GM12892 (cell line): ENCODE data around the gene MSH2.

ENCODE experiments used
- DNase-seq: peaks from one replicate; pipeline ENCODE4 v3.0.0; 2011; ENCODE audit not compliant: insufficient read length
- FAIRE-seq: peaks from 2 replicates; lab custom pipeline; 2011; peaks lifted over from hg19 to GRCh38; lab: Jason Lieb, UNC
- POLR2A ChIP-seq: IDR thresholded peaks from 2 replicates; pipeline ENCODE4 v1.6.1; 2011; ENCODE audit warnings: low read depth, low read length, control low read depth
- POLR2AphosphoS5 ChIP-seq: IDR thresholded peaks from 2 replicates; pipeline ENCODE4 v1.6.1; 2011; ENCODE audit warnings: low read depth, low read length, control low read depth
- TAF1 ChIP-seq: IDR thresholded peaks from 2 replicates; pipeline ENCODE4 v1.6.1; 2011; ENCODE audit warnings: low read depth, mild to moderate bottlenecking, control low read depth, low read length, borderline replicate concordance

Gene MSH2

DNA sequence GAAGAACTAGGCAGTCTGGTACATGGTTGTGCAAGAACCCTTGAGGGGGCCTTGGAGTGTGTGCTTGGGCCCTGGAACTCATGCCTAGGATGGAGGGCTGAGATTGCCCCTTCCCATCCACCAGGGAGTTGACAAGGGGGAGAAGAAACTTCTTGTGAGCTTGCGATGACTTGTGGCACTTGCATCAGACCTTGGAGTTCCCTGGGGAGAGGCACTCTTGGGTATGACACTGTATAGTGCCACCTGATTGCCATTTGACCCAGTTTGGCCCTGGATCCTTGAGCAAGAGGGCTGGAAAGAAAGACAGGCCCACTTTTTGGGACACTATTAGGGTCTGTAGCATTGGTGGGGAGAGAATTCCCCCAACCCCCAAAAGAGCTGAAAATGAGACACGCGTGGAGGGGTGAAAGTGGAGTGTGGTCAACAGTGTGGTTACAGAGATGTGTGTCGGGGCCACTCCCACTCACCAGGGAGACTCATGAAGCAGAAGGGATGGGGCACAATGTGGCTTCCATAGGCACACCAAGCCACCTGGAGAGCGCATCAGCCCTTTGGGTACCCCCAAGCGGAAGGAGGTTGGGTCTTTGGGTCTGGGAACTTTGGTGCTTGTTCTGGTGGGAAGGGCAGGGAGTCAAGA lies 101.3 kb downstream of the MSH2 start:
- TF ChIP-seq POLR2AphosphoS5 (no peak), POLR2A (no peak), TAF1 (no peak)
- no peak for DNase-seq
- FAIRE-seq: no peak

DNA sequence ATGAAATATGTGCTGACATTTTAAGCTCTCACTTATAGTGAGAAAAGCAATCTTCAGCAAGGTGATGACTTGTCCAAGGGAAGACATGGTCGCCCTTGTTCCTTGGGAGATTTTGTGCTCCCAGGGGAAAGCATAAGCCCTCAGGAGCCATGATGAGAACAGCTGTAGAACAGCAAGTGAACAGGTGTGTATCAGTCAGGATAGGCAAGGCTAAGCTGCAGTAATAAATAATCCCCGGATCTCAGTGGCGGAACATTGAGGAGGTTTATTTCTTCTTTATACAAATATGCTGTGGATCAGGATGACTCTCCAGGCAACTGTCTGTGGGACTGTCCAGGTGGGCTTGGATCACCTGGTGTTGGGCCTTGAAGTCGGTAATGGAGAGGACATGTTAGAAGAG lies 103.1 kb downstream of the MSH2 start:
- DNase-seq (no peak), FAIRE-seq (no peak)
- TF ChIP-seq POLR2A (no peak), TAF1 (no peak), POLR2AphosphoS5 (no peak)

DNA sequence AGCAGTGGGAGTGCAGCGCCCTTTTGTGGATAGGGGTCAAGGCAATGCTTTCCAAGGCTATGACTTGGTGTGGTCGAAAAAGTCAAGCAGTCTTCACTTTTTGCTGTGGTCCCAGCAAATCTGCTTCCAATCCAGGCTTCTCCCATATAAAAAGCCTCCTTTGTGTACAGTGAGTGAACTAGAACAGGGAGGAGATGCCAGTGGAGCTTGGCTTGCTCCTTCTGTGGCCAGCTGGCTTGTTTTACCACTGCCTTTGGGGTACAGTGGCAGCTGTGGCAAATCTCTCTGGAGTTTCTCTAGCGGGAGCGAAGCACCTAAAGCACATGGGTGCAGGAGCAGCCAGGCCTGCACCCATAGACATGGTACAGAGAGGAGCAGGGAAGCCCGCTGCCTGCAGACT lies 103.5 kb downstream of the MSH2 start:
- no peak for DNase-seq
- no peak for FAIRE-seq
- TF ChIP-seq POLR2AphosphoS5 (no peak), TAF1 (no peak), POLR2A (no peak)

DNA sequence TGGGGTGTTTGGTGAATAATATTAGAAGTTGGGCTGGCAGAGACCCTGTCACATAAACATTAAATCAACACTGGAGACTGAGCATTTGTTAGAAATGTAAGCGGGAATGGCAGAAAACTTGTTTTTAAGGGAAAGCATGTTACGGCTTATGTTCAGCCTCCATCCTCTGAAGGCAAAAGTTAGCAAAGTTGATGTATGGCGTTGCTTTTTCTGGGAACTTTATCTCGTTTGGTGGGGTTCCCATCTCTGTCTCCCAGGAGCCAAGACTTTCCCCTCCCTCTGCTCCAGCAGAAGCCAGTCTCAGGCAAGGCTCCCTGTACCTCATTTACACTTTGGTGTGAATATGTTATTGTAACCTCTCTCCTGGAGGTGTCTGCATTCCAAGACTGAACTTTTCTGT lies 105.1 kb downstream of the MSH2 start:
- no peak for TF ChIP-seq POLR2A
- no peak for TF ChIP-seq TAF1
- no peak for TF ChIP-seq POLR2AphosphoS5
- FAIRE-seq (no peak), DNase-seq (no peak)

DNA sequence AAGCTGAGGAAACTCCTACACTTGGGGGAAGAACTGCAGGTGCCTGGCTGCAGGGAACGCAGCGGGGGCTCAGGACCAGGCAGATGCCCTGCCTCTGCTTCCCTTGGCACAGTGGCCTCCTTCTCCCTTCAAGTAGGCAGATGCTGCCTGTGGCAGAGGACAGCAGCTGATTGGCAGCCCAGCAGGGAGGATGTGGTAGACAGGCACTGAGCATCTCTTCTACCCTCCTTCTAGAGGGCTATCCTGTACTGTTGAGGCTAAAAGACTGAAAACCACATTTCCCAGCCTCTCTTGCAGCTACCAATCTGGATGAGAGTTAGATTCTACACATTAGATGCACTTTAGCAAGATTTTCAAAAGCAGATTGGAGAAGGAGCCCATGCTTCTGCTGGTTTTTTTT lies 105.7 kb downstream of the MSH2 start:
- FAIRE-seq (no peak), DNase-seq (no peak)
- TF ChIP-seq TAF1 (no peak), POLR2AphosphoS5 (no peak), POLR2A (no peak)

DNA sequence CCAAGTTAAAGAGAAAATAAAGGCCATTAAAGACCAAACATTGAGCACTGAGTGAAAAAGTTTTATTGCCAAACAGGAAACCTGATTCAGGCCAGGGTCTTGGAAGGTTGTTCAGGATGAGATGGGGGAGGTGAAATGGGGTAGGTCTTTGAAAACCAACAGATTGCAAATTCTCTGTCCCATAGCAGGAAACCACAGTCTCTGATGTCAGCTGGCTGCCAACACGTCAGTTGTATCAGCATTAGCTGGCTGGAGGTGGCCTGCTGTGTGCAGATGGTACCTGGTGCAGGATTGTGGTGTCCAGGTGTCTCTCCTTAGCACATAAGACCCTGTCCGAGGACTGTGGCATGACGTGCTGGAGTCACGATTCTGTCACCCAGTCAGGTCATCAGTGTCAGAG lies 106.3 kb downstream of the MSH2 start:
- FAIRE-seq (peak; percentile 78), DNase-seq (no peak)
- no peak for TF ChIP-seq TAF1
- no peak for TF ChIP-seq POLR2A
- TF ChIP-seq POLR2AphosphoS5: no peak

DNA sequence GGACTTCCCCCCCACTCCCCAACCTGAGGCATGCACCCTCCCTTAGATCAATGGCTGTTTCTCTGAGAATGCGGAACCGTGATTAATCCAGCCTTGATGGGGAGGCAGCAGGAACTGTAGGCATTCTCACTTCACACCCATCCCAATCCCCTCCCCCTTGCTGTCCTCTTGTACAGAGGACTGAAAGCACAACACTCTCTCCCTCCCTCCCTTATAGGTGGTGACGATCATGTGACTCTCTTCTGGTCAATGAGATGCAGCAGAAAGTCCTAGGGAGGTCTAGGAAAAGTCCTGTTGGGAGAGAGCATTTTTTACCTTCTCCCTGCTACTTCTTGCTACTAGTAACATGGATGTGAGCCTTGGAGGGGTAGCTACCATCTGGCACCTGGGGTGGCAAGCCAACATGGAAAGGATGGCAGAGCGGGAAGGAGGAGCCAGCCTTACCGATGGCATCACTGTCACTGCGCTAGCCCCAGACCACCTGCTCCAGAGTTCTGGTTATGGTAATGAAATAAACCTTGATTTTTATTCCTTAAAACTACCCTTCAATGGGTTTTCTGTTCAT lies 106.9 kb downstream of the MSH2 start:
- TF ChIP-seq TAF1: no peak
- no peak for TF ChIP-seq POLR2A
- no peak for TF ChIP-seq POLR2AphosphoS5
- FAIRE-seq (no peak), DNase-seq (no peak)

DNA sequence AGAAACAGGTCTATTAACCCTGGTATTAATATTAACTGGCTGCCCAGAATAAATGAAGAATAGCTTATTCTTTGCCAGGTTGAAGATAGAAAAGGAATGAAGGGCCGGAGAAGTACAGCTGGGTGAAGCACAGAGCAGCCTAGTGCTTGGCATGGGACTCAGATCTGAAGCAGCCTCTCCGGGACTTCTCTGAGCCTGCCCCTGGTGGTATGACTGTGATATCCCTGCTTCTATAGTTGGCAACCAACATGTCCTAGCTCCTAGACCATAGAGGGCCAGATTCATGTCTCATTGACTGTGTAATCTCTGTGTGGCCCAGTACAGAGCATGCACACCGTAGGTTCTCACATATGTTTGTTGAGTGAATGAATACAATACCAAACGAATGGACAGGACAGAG lies 107.8 kb downstream of the MSH2 start:
- FAIRE-seq: peak; percentile 53
- DNase-seq: no peak

DNA sequence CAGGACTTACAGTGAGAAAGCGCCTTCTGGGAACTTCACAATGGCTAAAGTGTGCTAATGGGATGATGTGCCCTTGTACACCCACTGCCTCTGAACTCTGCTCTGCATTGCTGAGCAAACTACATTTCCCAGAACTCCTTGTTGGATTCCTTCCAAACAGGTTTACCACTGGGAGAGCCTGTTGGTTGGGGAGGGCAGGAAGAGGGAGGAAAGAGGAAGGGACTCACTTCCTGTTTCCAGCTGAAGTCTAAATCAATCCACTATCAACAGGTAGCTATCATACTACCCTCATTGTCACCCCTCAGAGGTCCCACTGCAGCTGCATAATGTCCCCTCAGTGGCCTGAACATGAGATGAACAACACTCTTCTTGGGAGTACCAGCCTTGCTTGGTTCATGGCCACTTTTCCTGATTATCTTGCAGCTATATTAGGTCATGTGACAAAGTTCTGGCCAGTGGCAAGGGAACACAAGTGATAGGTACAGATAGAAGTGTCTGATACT lies 109.7 kb downstream of the MSH2 start:
- FAIRE-seq: no peak

More for the DNA sequence above, 107.8 kb downstream of the MSH2 start:
- no peak for TF ChIP-seq POLR2A
- TF ChIP-seq POLR2AphosphoS5: no peak
- no peak for TF ChIP-seq TAF1

DNA sequence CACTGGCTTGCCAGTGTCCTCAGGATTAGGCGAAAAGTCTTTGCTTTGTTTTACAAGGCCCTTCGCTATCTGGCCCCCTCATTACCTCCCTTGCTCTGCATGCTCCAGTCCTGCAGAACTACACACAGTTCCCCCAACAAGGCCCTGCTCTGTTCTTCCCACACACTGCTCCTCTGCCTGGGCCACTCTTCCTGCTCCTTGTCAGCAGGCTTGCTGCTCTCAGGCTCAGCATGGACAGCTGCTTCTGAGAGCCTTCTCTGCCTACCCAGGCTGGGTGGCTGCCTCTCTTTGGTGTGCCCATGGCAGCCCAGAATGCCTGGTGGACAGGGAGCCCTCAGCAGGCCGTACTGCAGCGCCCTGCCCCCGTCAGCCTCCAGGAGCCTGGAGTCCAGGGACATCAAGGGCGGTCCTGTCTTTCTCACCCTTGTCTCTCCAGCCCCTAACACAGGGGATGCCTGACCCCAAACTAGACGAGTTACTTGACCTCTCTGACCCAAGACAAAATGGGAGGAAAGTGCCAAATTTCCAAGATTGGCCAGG lies 111.1 kb downstream of the MSH2 start:
- TF ChIP-seq TAF1: no peak
- no peak for TF ChIP-seq POLR2A
- no peak for TF ChIP-seq POLR2AphosphoS5
- no peak for FAIRE-seq
- no peak for DNase-seq

More for the DNA sequence above, 109.7 kb downstream of the MSH2 start:
- TF ChIP-seq POLR2AphosphoS5: no peak
- no peak for TF ChIP-seq POLR2A
- TF ChIP-seq TAF1: no peak
- DNase-seq: no peak

DNA sequence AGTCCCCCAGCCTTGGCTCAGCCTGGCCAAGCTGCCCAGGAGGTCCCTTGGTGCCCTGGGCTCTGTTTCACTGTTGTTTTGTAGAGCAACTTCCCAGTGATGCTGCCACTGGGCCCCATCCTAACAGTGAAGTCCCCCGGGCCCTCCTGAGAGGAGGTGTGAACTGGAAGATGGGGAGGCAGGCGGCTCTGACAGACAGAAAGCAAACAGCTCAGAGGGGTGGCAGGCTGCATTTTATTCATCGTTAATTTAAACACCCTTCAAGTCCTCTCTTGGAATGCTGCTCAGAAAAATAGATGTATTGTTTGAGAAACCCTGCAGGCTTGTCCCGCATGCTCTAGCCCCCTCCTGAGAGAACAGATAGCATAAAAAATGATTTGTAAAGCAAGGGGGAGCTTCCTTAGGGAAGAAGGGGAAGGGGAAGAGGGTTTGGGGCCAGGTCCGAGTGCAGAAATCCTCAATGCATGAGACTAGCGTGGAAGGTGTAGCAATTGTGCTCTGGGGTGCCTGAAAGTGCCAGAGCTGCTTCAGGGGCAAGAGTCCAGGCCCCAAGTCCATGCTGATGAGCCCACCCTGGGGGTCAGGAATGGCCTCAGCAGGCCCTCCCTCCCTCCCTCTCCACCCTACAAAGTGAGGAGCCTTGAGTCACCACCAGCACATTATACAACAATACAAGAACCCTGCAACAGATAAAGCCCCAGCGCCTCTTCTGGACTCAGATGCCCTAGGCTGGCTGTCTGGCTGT lies 113.6 kb downstream of the MSH2 start:
- no peak for TF ChIP-seq TAF1
- no peak for TF ChIP-seq POLR2A
- TF ChIP-seq POLR2AphosphoS5: no peak
- FAIRE-seq (no peak), DNase-seq (no peak)
